GM12878 (cell line): Measurements from ENCODE around the gene HINT2. TPM values are rescaled to one million over a fixed set of nuclear protein-coding genes. Genes with fewer than 3 reads are reported as not detected.

Source experiments
- E4F1 ChIP-seq: fragments of 450-650 bp; IDR thresholded peaks from 2 replicates; pipeline ENCODE4 v1.6.1; 2018; ENCODE audit warnings: borderline replicate concordance, mild to moderate bottlenecking; ENCODE audit not compliant: partially characterized antibody
- MAX ChIP-seq: IDR thresholded peaks from 2 replicates; pipeline ENCODE4 v1.6.1; 2012; ENCODE audit warnings: low read depth, low read length, improper control_type of control experiment
- ZBTB4 ChIP-seq: fragments of 450-650 bp; formaldehyde crosslinking; IDR thresholded peaks from 2 replicates; pipeline ENCODE4 v1.4.0; 2022; ENCODE audit warnings: mild to moderate bottlenecking, moderate library complexity
- polyA plus RNA-seq, 11 experiments: library from polyadenylated mRNA; depleted of rRNA in 4 of 11; unstranded in 6 of 11; stranded (reverse) in 5 of 11; fragments of >200 nt; fragmentation: Nextera tagmentation in 4 of 11; fragmentation: Illumina TruSeq in 1 of 11; extraction: Ambion mirVana in 4 of 11; extraction: Trizol in 1 of 11; gene quantifications; 1 replicate in 1 of 11; 2 replicates in 10 of 11; pipeline versions ENCODE4 v1.2.1 to v1.2.3, GENCODE V29; 2011 to 2016; ENCODE audit warnings: inconsistent platforms in 2 of 11, missing spikeins in 2 of 11, low read depth in 1 of 11
- total RNA-seq, 4 experiments: library from RNA; depleted of rRNA in 3 of 4; stranded (reverse); fragments of >200 nt in 3 of 4; fragmentation: Illumina TruSeq in 1 of 4; extraction: Trizol in 1 of 4; gene quantifications; 2 replicates each; pipeline versions ENCODE4 v1.2.1 to v1.2.3, GENCODE V29; 2013 to 2021

Gene HINT2
- total and polyA plus RNA-seq, 10 of the 15 experiments (the other 5 are each of a cell fraction or from before 2014, with no cell fraction given): 12.1 to 144 (median 51.7) TPM

GRCh38 chr9:35840881-35841644 lies 26.2 kb upstream of the HINT2 start (continued):
- TF ChIP-seq E4F1 (no peak), MAX (no peak), ZBTB4 (CRISPR knock-in tag) (no peak)
